ENCODE measurements around the gene OR2AP1.

- TF ChIP-seq EZH2 (IDR thresholded peaks at IDR 0.05) (no peak), CTCF (IDR thresholded peaks at IDR 0.05) (no peak)
Measured at GRCh38 chr12:55610598-55610997, 38.3 kb downstream of the OR2AP1 start.
